KG1 (cell line): ENCODE results near the gene EDEM3.
"Not testable (repeated sequence)": the region's sequence is repeated elsewhere in the genome, so short reads cannot be mapped to it uniquely, and the experiment has no call there.

Experiments used
- DNase-seq: peaks from one replicate; lab custom pipeline; 2025; lab: John Stamatoyannopoulos, UW

EDEM3 gene

GRCh38 chr1:184770181-184770979 is 15.7 kb upstream of the EDEM3 start:
- no peak for DNase-seq

- no peak for DNase-seq
Observed at GRCh38 chr1:184769241-184769640, 14.6 kb upstream of the EDEM3 start.

GRCh38 chr1:184768467-184768866 is 13.8 kb upstream of the EDEM3 start:
- DNase-seq = no peak

- no peak for DNase-seq
Observed at GRCh38 chr1:184767591-184767990, 12.9 kb upstream of the EDEM3 start.

GRCh38 chr1:184764483-184764882 is 9.8 kb upstream of the EDEM3 start:
- no peak for DNase-seq

GRCh38 chr1:184763520-184763919 is 8.9 kb upstream of the EDEM3 start:
- not testable (repeated sequence) for DNase-seq

- DNase-seq = no peak
Observed at GRCh38 chr1:184761969-184762485, 7.4 kb upstream of the EDEM3 start.

- no peak for DNase-seq
Observed at GRCh38 chr1:184759651-184760050, 5.0 kb upstream of the EDEM3 start.

- no peak for DNase-seq
Observed at GRCh38 chr1:184759112-184759511, 4.5 kb upstream of the EDEM3 start.

- no peak for DNase-seq
Observed at GRCh38 chr1:184757891-184758290, 3.2 kb upstream of the EDEM3 start.

GRCh38 chr1:184757406-184757805 is 2.7 kb upstream of the EDEM3 start:
- no peak for DNase-seq

- DNase-seq = no peak
Observed at GRCh38 chr1:184755226-184756065, 788 bp upstream of the EDEM3 start.

- DNase-seq = peak; percentile 43
Observed at GRCh38 chr1:184753608-184754475, 816 bp downstream of the EDEM3 start.

- DNase-seq = no peak
Observed at GRCh38 chr1:184753117-184753516, 1.5 kb downstream of the EDEM3 start.

GRCh38 chr1:184752656-184753055 is 2.0 kb downstream of the EDEM3 start:
- DNase-seq = no peak

GRCh38 chr1:184748740-184749139 is 5.9 kb downstream of the EDEM3 start:
- DNase-seq = no peak

GRCh38 chr1:184747089-184747955 is 7.3 kb downstream of the EDEM3 start:
- DNase-seq = no peak

GRCh38 chr1:184745929-184746638 is 8.6 kb downstream of the EDEM3 start:
- no peak for DNase-seq

GRCh38 chr1:184745110-184745509 is 9.5 kb downstream of the EDEM3 start:
- DNase-seq = no peak

GRCh38 chr1:184743062-184743756 is 11.4 kb downstream of the EDEM3 start:
- DNase-seq = no peak
